Measurements from ENCODE around the gene POLR3C.

GRCh38 chr1:145795257-145795881, 28.6 kb upstream of the POLR3C start:
- TF ChIP-seq CTCF (IDR thresholded peaks at IDR 0.05) = no peak
- no peak for TF ChIP-seq POLR2A (IDR thresholded peaks at IDR 0.05)

Data from Peyer's patch (tissue), 4 donors.